ENCODE results near the gene CBX5. TPM values are rescaled to one million over a fixed set of nuclear protein-coding genes. Genes with fewer than 3 reads are reported as not detected.
A peak's percentile ranks its signal among the peaks of the same experiment; 100 is the strongest.

The CBX5 gene
- total and polyA plus RNA-seq, 3 experiments from 2014 or later, result 19.2 to 87.8 (median 82.0) TPM

DNA sequence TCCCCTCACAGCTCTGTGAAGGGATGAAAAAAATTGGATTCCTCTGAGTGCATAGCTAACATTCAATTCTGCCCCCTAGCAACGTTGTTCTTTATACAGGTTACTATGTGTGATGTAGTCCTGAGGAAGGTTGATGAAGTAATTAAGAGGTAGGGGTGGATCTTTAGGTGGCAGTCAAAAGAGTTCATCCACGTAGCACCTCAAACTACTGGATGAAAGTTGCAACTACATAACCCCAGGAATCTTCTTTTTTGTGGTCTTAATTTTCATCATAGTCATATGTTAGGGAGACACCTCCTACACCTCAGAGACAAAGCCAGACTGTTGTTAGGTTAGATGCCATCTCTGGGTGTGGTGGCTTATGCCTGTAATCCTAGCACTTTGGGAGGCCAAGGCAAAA lies 31.1 kb upstream of the CBX5 start:
- no peak overlapping the region for H3K27ac ChIP-seq (ENCODE audit: low read depth, low read length)
- H3K27me3 ChIP-seq (ENCODE audit: insufficient read depth, low read length, poor library complexity, severe bottlenecking), result no peaks in the 10 kb centered on the region
- no peak overlapping the region for H3K4me3 ChIP-seq (ENCODE audit: low read length)
- no peaks in the 10 kb centered on the region for H3K9me3 Mint-ChIP-seq
- no peaks in the 10 kb centered on the region for H3K36me3 Mint-ChIP-seq
- no peaks in the 10 kb centered on the region for H3K9me3 ChIP-seq (ENCODE audit: low read length)
- H3K4me3 Mint-ChIP-seq, result no peak overlapping the region
- CTCF ChIA-PET, result interaction anchor here (1.0 kb wide), 1 partner anchor 68 kb away, joined by 3 read pairs; no protein-coding TSS in a partner anchor
- H3K4me1 Mint-ChIP-seq, result peaks cover 10 to 13% (median 11%) of the 10 kb centered on the region in 3 donors
- H3K27ac Mint-ChIP-seq, result no peak overlapping the region
- H3K36me3 ChIP-seq (ENCODE audit: insufficient read depth, low read length), result no peaks in the 10 kb centered on the region
- POLR2A ChIA-PET, result no interaction called here
- DNase-seq, result no peak
- H3K27me3 Mint-ChIP-seq, result peaks cover 3 to 15% of the 10 kb centered on the region in 2 donors
- H3K4me1 ChIP-seq (ENCODE audit: insufficient read depth, low read length), result peaks cover 9% of the 10 kb centered on the region

GRCh38 chr12:54306925-54307741 lies 27.2 kb upstream of the CBX5 start:
- peak in 1 of 5 donors; percentile 16 for DNase-seq
- CTCF ChIA-PET, result interaction anchor here (1.6 to 2.1 kb wide), 3 partner anchors 13 to 61 kb away, joined by 4 to 12 read pairs (median 5); no protein-coding TSS in a partner anchor
- no peaks in the 10 kb centered on the region for H3K9me3 ChIP-seq (ENCODE audit: low read length)
- H3K36me3 ChIP-seq (ENCODE audit: insufficient read depth, low read length), result no peaks in the 10 kb centered on the region
- H3K27me3 ChIP-seq (ENCODE audit: insufficient read depth, low read length, poor library complexity, severe bottlenecking), result peaks cover 6% of the 10 kb centered on the region
- H3K4me1 ChIP-seq (ENCODE audit: insufficient read depth, low read length), result peaks cover 9% of the 10 kb centered on the region
- Mint-ChIP-seq H3K27me3 (peaks cover 12 to 37% of the 10 kb centered on the region in 2 donors), H3K4me1 (peaks cover 19 to 37% (median 33%) of the 10 kb centered on the region in 3 donors), H3K36me3 (no peaks in the 10 kb centered on the region), H3K27ac (peak overlapping the region in 5 of 8 donors; percentile 22 to 88 (median 61)), H3K9me3 (no peaks in the 10 kb centered on the region), H3K4me3 (peak overlapping the region in 2 of 7 donors; percentile 41 to 47)
- H3K4me3 ChIP-seq (ENCODE audit: low read length), result no peak overlapping the region
- POLR2A ChIA-PET, result interaction anchor here (0.7 kb wide), 2 partner anchors 81 to 96 kb away, joined by 5 to 9 read pairs; no protein-coding TSS in a partner anchor
- H3K27ac ChIP-seq (ENCODE audit: low read depth, low read length), result no peak overlapping the region

GRCh38 chr12:54304187-54304810 lies 24.4 kb upstream of the CBX5 start:
- ChIA-PET CTCF (no interaction called here), POLR2A (no interaction called here)
- Mint-ChIP-seq H3K27me3 (peaks cover 31 to 57% of the 10 kb centered on the region in 2 donors), H3K4me1 (peaks cover 28 to 51% (median 46%) of the 10 kb centered on the region in 3 donors), H3K9me3 (no peaks in the 10 kb centered on the region), H3K27ac (peak overlapping the region in 7 of 8 donors; percentile 43 to 95 (median 70)), H3K36me3 (no peaks in the 10 kb centered on the region), H3K4me3 (peak overlapping the region; percentile 1 to 65 (median 47))
- Histone ChIP-seq H3K4me3 (ENCODE audit: low read length) (no peak overlapping the region), H3K4me1 (ENCODE audit: insufficient read depth, low read length) (peaks cover 14% of the 10 kb centered on the region), H3K9me3 (ENCODE audit: low read length) (no peaks in the 10 kb centered on the region), H3K36me3 (ENCODE audit: insufficient read depth, low read length) (no peaks in the 10 kb centered on the region), H3K27me3 (ENCODE audit: insufficient read depth, low read length, poor library complexity, severe bottlenecking) (peaks cover 26% of the 10 kb centered on the region), H3K27ac (ENCODE audit: low read depth, low read length) (peak overlapping the region; percentile 69)
- peak in 2 of 5 donors; percentile 32 to 52 for DNase-seq

DNA sequence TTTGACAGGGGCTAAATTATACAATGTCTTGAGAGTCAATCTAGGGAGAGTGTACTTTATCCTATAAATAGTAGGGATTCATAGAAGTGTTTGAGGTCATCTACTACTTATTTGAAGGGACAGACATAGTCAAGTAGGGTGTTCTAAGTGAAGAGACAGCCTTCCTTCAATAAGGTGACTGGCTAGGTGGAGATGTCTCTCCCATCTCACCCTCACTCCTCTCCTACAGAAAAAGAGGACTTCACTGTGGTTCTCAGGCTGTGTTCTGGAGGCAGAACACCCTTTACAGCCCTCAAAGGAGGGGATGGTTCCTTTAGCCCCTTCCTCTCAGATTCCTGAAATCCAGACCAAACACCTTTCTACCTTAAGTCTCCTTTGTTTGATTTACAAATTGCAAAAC lies 23.7 kb upstream of the CBX5 start:
- Histone ChIP-seq H3K27me3 (ENCODE audit: insufficient read depth, low read length, poor library complexity, severe bottlenecking) (peaks cover 26% of the 10 kb centered on the region), H3K4me1 (ENCODE audit: insufficient read depth, low read length) (peaks cover 14% of the 10 kb centered on the region), H3K36me3 (ENCODE audit: insufficient read depth, low read length) (no peaks in the 10 kb centered on the region), H3K27ac (ENCODE audit: low read depth, low read length) (peak overlapping the region; percentile 33), H3K9me3 (ENCODE audit: low read length) (no peaks in the 10 kb centered on the region), H3K4me3 (ENCODE audit: low read length) (no peak overlapping the region)
- Mint-ChIP-seq H3K27me3 (peaks cover 32 to 62% of the 10 kb centered on the region in 2 donors), H3K4me1 (peaks cover 28 to 51% (median 46%) of the 10 kb centered on the region in 3 donors), H3K4me3 (peak overlapping the region in 4 of 7 donors; percentile 1 to 59 (median 46)), H3K27ac (peak overlapping the region in 6 of 8 donors; percentile 57 to 89 (median 66)), H3K9me3 (no peaks in the 10 kb centered on the region), H3K36me3 (no peaks in the 10 kb centered on the region)
- no peak for DNase-seq
- CTCF ChIA-PET, result no interaction called here
- POLR2A ChIA-PET, result no interaction called here

DNA sequence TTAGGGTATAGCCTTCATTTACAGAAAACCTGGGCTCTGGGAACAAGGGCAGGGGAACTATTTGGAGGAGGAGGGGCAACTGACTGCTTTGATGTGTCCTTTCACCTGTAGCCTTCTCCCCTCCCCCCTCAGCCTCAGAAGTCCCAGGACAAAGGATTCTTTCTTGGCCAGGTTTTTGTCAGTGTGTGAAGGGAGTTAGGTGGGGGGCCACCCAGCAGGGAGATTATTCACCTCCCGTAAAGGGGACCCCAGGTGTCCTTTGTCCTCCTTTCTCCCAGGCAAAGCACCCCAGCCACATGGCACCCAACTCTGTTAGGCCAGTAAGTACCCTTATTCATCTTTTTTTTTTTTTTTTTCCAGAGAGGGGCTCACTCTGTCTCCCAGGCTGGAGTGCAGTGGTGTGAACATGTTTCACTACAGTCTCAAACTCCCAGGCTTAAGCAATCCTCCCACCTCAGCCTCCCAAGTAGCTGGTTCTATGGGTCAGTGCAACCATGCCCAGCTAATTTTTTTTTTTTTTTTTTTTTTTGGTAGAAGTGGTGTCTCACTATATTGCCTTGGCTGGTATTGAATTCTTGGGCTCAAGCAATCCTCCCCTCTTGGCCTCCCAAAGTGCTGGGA lies 21.6 kb upstream of the CBX5 start:
- CTCF ChIA-PET, result interaction anchor here (0.7 to 2.0 kb wide), 2 partner anchors 10 to 23 kb away, joined by 3 to 7 read pairs; partner anchors contain the start of gene COPZ1
- DNase-seq, result no peak
- Mint-ChIP-seq H3K4me1 (peaks cover 24 to 45% (median 40%) of the 10 kb centered on the region in 3 donors), H3K27me3 (peaks cover 32 to 61% of the 10 kb centered on the region in 2 donors), H3K9me3 (no peaks in the 10 kb centered on the region), H3K27ac (peak overlapping the region in 1 of 8 donors; percentile 5), H3K4me3 (no peak overlapping the region), H3K36me3 (no peaks in the 10 kb centered on the region)
- Histone ChIP-seq H3K27me3 (ENCODE audit: insufficient read depth, low read length, poor library complexity, severe bottlenecking) (peaks cover 26% of the 10 kb centered on the region), H3K4me1 (ENCODE audit: insufficient read depth, low read length) (peaks cover 8% of the 10 kb centered on the region), H3K27ac (ENCODE audit: low read depth, low read length) (peak overlapping the region; percentile 80), H3K4me3 (ENCODE audit: low read length) (peak overlapping the region; percentile 33), H3K9me3 (ENCODE audit: low read length) (no peaks in the 10 kb centered on the region), H3K36me3 (ENCODE audit: insufficient read depth, low read length) (no peaks in the 10 kb centered on the region)
- POLR2A ChIA-PET, result interaction anchor here (0.8 kb wide), 1 partner anchor 18 kb away, joined by 6 read pairs; no protein-coding TSS in a partner anchor

DNA sequence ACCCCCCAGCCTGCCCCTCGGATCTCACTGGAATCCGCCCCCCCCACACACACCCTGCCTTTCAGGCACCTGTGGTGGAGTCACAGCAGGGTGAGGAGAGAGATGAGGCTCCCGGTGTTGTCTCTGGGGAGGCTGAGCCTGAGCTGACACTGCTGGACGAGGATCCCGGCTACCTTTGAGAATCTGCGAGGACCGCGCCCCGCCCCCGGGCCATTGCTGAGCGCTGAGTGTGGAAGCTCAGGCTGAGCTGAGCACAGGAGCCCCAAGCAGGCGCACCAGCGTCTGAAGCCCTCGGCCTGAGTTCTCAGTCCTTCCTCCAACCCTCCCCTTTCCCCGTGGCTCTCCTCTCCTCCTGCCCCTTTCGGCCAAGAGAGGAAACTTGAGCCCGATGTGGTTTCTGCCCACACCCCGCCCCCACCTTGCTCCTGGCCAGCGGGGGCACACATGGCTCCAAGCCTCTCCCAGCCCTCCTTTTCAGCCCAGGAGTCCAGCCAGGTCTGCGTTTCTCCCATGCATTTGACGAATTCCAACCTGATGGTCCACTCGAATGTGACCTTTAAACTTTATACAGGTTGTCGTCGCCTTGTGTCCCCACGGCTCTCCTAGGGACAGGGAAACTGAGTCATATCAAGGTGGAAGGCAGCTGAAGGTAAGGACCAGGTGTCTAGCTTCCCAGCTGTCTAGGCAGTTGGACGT lies 21.0 kb upstream of the CBX5 start, which contains the start of gene NFE2:
NFE2 (minus strand) TSS at position 284 of the 696 bp plus-strand sequence. CDS start 5,767 bp downstream, outside the sequence.
- Histone ChIP-seq H3K4me1 (ENCODE audit: insufficient read depth, low read length) (peaks cover 8% of the 10 kb centered on the region), H3K36me3 (ENCODE audit: insufficient read depth, low read length) (no peaks in the 10 kb centered on the region), H3K4me3 (ENCODE audit: low read length) (peak within 1 kb of the TSS; percentile 33), H3K27ac (ENCODE audit: low read depth, low read length) (peak within 1 kb of the TSS; percentile 80), H3K9me3 (ENCODE audit: low read length) (no peaks in the 10 kb centered on the region), H3K27me3 (ENCODE audit: insufficient read depth, low read length, poor library complexity, severe bottlenecking) (peaks cover 26% of the 10 kb centered on the region)
- Mint-ChIP-seq H3K9me3 (no peaks in the 10 kb centered on the region), H3K4me3 (peak within 1 kb of the TSS in 6 of 7 donors; percentile 41 to 60 (median 56)), H3K36me3 (no peaks in the 10 kb centered on the region), H3K27me3 (peaks cover 32 to 61% of the 10 kb centered on the region in 2 donors), H3K4me1 (peaks cover 24 to 44% (median 40%) of the 10 kb centered on the region in 3 donors), H3K27ac (no peak within 1 kb of the TSS)
- DNase-seq, result no peak
- CTCF ChIA-PET, result interaction anchor here (0.7 to 2.0 kb wide), 2 partner anchors 9 to 24 kb away, joined by 3 to 7 read pairs; partner anchors contain the start of gene COPZ1
- POLR2A ChIA-PET, result interaction anchor here (0.9 kb wide), 1 partner anchor 58 kb away, joined by 5 read pairs; no protein-coding TSS in a partner anchor

DNA sequence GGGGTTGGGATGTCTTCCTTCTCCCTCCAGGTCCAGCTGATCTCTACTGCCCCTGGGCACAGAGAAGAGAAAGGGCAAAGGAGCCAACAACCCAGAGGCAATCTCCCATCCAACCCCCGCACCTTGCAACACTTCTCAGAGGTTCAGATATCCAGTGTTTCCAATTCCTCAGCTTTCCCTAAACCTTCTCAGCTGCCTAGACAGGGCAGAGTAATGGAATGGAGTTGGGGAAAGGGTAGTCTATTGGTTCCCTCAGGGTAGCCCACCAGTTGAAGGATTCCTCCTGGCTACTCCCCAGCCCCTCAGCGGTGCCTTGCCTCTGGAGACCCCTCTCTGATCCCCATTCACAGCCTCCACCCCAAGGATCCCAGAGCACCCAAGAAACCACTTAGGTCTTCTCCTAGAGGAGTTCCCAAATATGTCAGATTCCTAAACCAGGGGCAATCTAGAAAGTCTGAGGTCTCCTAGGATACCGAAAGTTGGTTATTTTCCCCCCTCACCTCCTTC lies 20.4 kb upstream of the CBX5 start:
- Mint-ChIP-seq H3K27me3 (peaks cover 32 to 61% of the 10 kb centered on the region in 2 donors), H3K4me3 (peak overlapping the region in 4 of 7 donors; percentile 29 to 60 (median 50)), H3K36me3 (no peaks in the 10 kb centered on the region), H3K4me1 (peaks cover 24 to 44% (median 40%) of the 10 kb centered on the region in 3 donors), H3K9me3 (no peaks in the 10 kb centered on the region), H3K27ac (no peak overlapping the region)
- Histone ChIP-seq H3K9me3 (ENCODE audit: low read length) (no peaks in the 10 kb centered on the region), H3K4me1 (ENCODE audit: insufficient read depth, low read length) (peaks cover 8% of the 10 kb centered on the region), H3K27ac (ENCODE audit: low read depth, low read length) (peak overlapping the region; percentile 80), H3K4me3 (ENCODE audit: low read length) (no peak overlapping the region), H3K36me3 (ENCODE audit: insufficient read depth, low read length) (no peaks in the 10 kb centered on the region), H3K27me3 (ENCODE audit: insufficient read depth, low read length, poor library complexity, severe bottlenecking) (peaks cover 26% of the 10 kb centered on the region)
- no peak for DNase-seq
- POLR2A ChIA-PET, result interaction anchor here (0.9 kb wide), 1 partner anchor 59 kb away, joined by 5 read pairs; no protein-coding TSS in a partner anchor
- CTCF ChIA-PET, result interaction anchor here (2.2 kb wide), 1 partner anchor 68 kb away, joined by 9 read pairs; no protein-coding TSS in a partner anchor
